ENCODE data around the gene KIAA1671.

KIAA1671 gene

GRCh38 chr22:25153961-25154666 lies 201.6 kb downstream of the KIAA1671 start:
- no peak for DNase-seq

- DNase-seq: no peak
Measured at GRCh38 chr22:25154667-25154999, 202.1 kb downstream of the KIAA1671 start.

- DNase-seq: no peak
Measured at GRCh38 chr22:25156736-25157135, 204.2 kb downstream of the KIAA1671 start.

GRCh38 chr22:25159028-25159427 lies 206.5 kb downstream of the KIAA1671 start:
- no peak for DNase-seq

GRCh38 chr22:25160120-25160996 lies 207.8 kb downstream of the KIAA1671 start:
- no peak for DNase-seq

- DNase-seq: no peak
Measured at GRCh38 chr22:25161017-25161915, 208.8 kb downstream of the KIAA1671 start.

GRCh38 chr22:25161916-25162530 lies 209.5 kb downstream of the KIAA1671 start:
- no peak for DNase-seq

GRCh38 chr22:25162561-25162960 lies 210.0 kb downstream of the KIAA1671 start:
- no peak for DNase-seq

- no peak for DNase-seq
Measured at GRCh38 chr22:25165785-25166184, 213.3 kb downstream of the KIAA1671 start.

GRCh38 chr22:25166266-25167040 lies 213.9 kb downstream of the KIAA1671 start:
- DNase-seq: no peak

GRCh38 chr22:25167082-25167481 lies 214.6 kb downstream of the KIAA1671 start:
- no peak for DNase-seq

GRCh38 chr22:25167834-25168601 lies 215.5 kb downstream of the KIAA1671 start:
- no peak for DNase-seq

GRCh38 chr22:25169278-25170031 lies 216.9 kb downstream of the KIAA1671 start:
- no peak for DNase-seq

- DNase-seq: no peak
Measured at GRCh38 chr22:25170426-25170980, 218.0 kb downstream of the KIAA1671 start.

GRCh38 chr22:25172153-25172552 lies 219.6 kb downstream of the KIAA1671 start:
- peak; percentile 8 for DNase-seq

GRCh38 chr22:25174156-25174887 lies 221.8 kb downstream of the KIAA1671 start:
- DNase-seq: no peak

- DNase-seq: no peak
Measured at GRCh38 chr22:25174888-25175411, 222.4 kb downstream of the KIAA1671 start.

- DNase-seq: no peak
Measured at GRCh38 chr22:25176175-25176574, 223.7 kb downstream of the KIAA1671 start.

GRCh38 chr22:25176799-25177198 lies 224.3 kb downstream of the KIAA1671 start:
- DNase-seq: no peak
